Measurements from ENCODE around the gene OR51L1. TPM values are rescaled to one million over a fixed set of nuclear protein-coding genes. Genes with fewer than 3 reads are reported as not detected.

OR51L1 gene
- total RNA-seq, 1 experiment from 2014 or later: not detected

DNA sequence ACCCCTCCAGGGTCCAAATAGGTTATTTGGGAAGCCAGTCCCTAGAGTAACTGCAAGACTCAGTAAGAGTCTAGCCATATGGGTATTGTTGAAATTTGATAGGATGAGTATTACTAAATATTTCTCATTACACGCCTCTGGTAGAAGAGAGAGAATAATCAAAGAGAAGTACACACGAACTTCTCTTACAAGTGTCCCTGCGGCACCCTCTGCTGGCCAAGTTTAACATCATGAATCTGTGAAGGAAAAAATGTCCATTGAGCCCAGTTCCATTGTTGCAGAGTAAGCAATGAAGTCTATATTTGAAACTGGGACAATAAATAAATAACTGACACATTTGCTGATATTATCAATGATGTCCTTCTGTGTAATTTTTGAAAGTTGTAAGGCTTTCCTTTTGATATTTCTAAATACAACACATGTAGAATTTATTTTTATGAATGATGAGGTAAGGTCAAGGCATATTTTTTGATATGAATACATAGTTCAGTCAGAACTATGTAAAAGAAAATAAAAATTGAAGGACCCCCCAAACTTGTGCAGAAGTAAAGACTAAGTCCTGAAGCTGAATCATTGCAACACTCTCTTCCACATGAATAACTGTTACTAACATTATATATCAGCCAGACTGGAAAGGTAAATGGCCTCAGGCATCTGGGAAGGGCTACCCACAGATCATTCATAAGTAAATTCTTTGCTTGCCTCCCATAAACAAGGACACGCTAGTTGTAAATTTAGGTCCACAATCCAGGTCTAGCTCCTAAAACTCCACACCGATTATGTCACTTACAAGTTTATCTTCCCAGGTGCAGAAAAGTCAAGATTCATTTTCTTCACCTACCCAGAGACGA lies 10.0 kb downstream of the OR51L1 start:
- no peaks in the 10 kb centered on the region for H3K36me3 ChIP-seq (ENCODE audit: control insufficient read depth in 1 of 2, insufficient read depth in 2 of 2, low read length in 2 of 2)
- no peak overlapping the region for H3K9ac ChIP-seq (ENCODE audit: low read length)
- no peaks in the 10 kb centered on the region for H3K79me2 ChIP-seq (ENCODE audit: insufficient read depth, low read length)
- H3K9me3 ChIP-seq (ENCODE audit: control insufficient read depth in 1 of 2, insufficient read depth in 1 of 2, low read depth in 1 of 2, low read length in 2 of 2): no peaks in the 10 kb centered on the region
- no TSS peak for BruUV-seq (replicated peaks)
- CTCF ChIA-PET: interaction anchor here (1.1 kb wide), 1 partner anchor 367 kb away, joined by 3 read pairs; the partner anchor contains the start of gene OR51D1
- no peaks in the 10 kb centered on the region for H3K9me2 ChIP-seq (ENCODE audit: insufficient read depth)
- H3K4me1 ChIP-seq (ENCODE audit: control insufficient read depth in 1 of 2, insufficient read depth in 2 of 2, low read length in 2 of 2): no peaks in the 10 kb centered on the region
- H3K27me3 ChIP-seq (ENCODE audit: insufficient read depth, low read length): peaks cover 33% of the 10 kb centered on the region
- intact Hi-C loops (cut with micrococcal nuclease): loop anchor here (1.0 to 2.0 kb wide), 3 partner anchors 367 to 818 kb away; partner anchors contain the start of gene OR51D1
- no peak overlapping the region for H3K27ac ChIP-seq (ENCODE audit: low read depth, low read length)
- no peak overlapping the region for H3K4me2 ChIP-seq (ENCODE audit: low read length)
- DNase-seq (ENCODE audit: low read depth, low spot score) (peak; percentile 36), ATAC-seq (peak; percentile 71)
- peak; percentile 74 for TF ChIP-seq RAD21 (IDR thresholded peaks at IDR 0.05; ENCODE audit: low read depth)
- no peak for TF ChIP-seq YY1 (IDR thresholded peaks at IDR 0.05; ENCODE audit: extremely low read depth, insufficient replicate concordance, low read depth, low read length)
- TF ChIP-seq CTCF (IDR thresholded peaks at IDR 0.05 in 2 of 3, conservative IDR thresholded peaks at IDR 0.05 in 1 of 3; ENCODE audit: borderline replicate concordance in 1 of 3, insufficient read depth in 1 of 3, low read depth in 2 of 3, low read length in 2 of 3): peak; percentile 56 to 73 (median 64); a peak in 5 of 6 replicates
- H2AFZ ChIP-seq (ENCODE audit: low read depth, low read length, poor library complexity, severe bottlenecking): no peak overlapping the region
- RAD21 ChIA-PET (ENCODE audit: low non-redundant PET in 1 of 2, low total read pairs in 2 of 2, uncharacterized antibody in 2 of 2, unreplicated experiment in 2 of 2): interaction anchor here in 1 of 2 experiments (0.9 kb wide), 1 partner anchor 368 kb away, joined by 4 read pairs; the partner anchor contains the start of gene OR51D1
- no peaks in the 10 kb centered on the region for H4K20me1 ChIP-seq (ENCODE audit: insufficient read depth)
- POLR2A ChIA-PET: no interaction called here
- H3K4me3 ChIP-seq (replicated peaks in 1 of 2; ENCODE audit: low read depth in 1 of 2, low read length in 2 of 2): no peak overlapping the region

- H2AFZ ChIP-seq (ENCODE audit: low read depth, low read length, poor library complexity, severe bottlenecking): no peak overlapping the region
- no peaks in the 10 kb centered on the region for H3K9me3 ChIP-seq (ENCODE audit: control insufficient read depth in 1 of 2, insufficient read depth in 1 of 2, low read depth in 1 of 2, low read length in 2 of 2)
- ChIA-PET RAD21 (ENCODE audit: low non-redundant PET in 1 of 2, low total read pairs in 2 of 2, uncharacterized antibody in 2 of 2, unreplicated experiment in 2 of 2) (no interaction called here), CTCF (interaction anchor here (0.7 kb wide), 1 partner anchor 826 kb away, joined by 3 read pairs; no protein-coding TSS in a partner anchor), POLR2A (no interaction called here)
- H3K4me3 ChIP-seq (replicated peaks in 1 of 2; ENCODE audit: low read depth in 1 of 2, low read length in 2 of 2): no peak overlapping the region
- DNase-seq (ENCODE audit: low read depth, low spot score) (no peak), ATAC-seq (peak; percentile 58; the same call in 1 of the 2 replicates)
- no TSS peak for BruUV-seq (replicated peaks)
- TF ChIP-seq POLR2AphosphoS5 (IDR thresholded peaks at IDR 0.05; ENCODE audit: low read depth, low read length): no peak
- intact Hi-C loops (cut with micrococcal nuclease): no loop called here
- H4K20me1 ChIP-seq (ENCODE audit: insufficient read depth): no peaks in the 10 kb centered on the region
- H3K9ac ChIP-seq (ENCODE audit: low read length): no peak overlapping the region
- no peaks in the 10 kb centered on the region for H3K79me2 ChIP-seq (ENCODE audit: insufficient read depth, low read length)
- no peaks in the 10 kb centered on the region for H3K36me3 ChIP-seq (ENCODE audit: control insufficient read depth in 1 of 2, insufficient read depth in 2 of 2, low read length in 2 of 2)
- H3K4me2 ChIP-seq (ENCODE audit: low read length): no peak overlapping the region
- peaks cover 41% of the 10 kb centered on the region for H3K27me3 ChIP-seq (ENCODE audit: insufficient read depth, low read length)
- H3K4me1 ChIP-seq (ENCODE audit: control insufficient read depth in 1 of 2, insufficient read depth in 2 of 2, low read length in 2 of 2): no peaks in the 10 kb centered on the region
- no peak overlapping the region for H3K27ac ChIP-seq (ENCODE audit: low read depth, low read length)
- H3K9me2 ChIP-seq (ENCODE audit: insufficient read depth): no peaks in the 10 kb centered on the region
These were observed 12.9 kb downstream of the OR51L1 start for GRCh38 chr11:5007561-5007960.

Data from HCT116 (cell line).